IMR-90 (cell line): ENCODE results near the gene FAM120A. TPM values are rescaled to one million over a fixed set of nuclear protein-coding genes. Genes with fewer than 3 reads are reported as not detected.

Experiments used
- ATAC-seq: fragments of 200-7000 bp; cut with Tn5 transposase; 2 replicates; pipeline ENCODE4 v1.9.1; 2020; ENCODE audit warnings: low read depth, mild to moderate bottlenecking, moderate library complexity
- BruUV-seq: library from RNA; stranded (reverse); fragments of 400-500 nt; replicated peaks from 2 replicates; lab custom pipeline; 2021; lab: Mats Ljungman, UMichigan
- CTCF ChIA-PET: fragments of 300-600 bp; formaldehyde crosslinking; extraction: SDS; loops from one replicate; lab custom pipeline; 2021; ENCODE audit warnings: antibody characterized with exemption; lab: Yijun Ruan, JAX
- POLR2A ChIA-PET: fragments of 300-600 bp; sonication (Branson Sonifier 250); formaldehyde crosslinking; loops from one replicate; lab custom pipeline; 2022; ENCODE audit warnings: antibody characterized with exemption; ENCODE audit not compliant: unreplicated experiment; lab: Charles Lee
- DNase-seq: peaks from one replicate; pipeline ENCODE4 v3.0.0; 2013
- H2AFZ ChIP-seq: replicated peaks from 2 replicates; pipeline ENCODE3; 2013; ENCODE audit warnings: low read length, mild to moderate bottlenecking; ENCODE audit not compliant: poor library complexity
- H2AK5ac ChIP-seq: 2 replicates; pipeline ENCODE4 v1.6.1; 2013; ENCODE audit warnings: low read depth, low read length, inconsistent platforms
- H2AK9ac ChIP-seq: replicated peaks from 2 replicates; pipeline ENCODE3; 2013; ENCODE audit warnings: mild to moderate bottlenecking, low read depth, low read length, moderate library complexity; ENCODE audit not compliant: poor library complexity
- H2BK120ac ChIP-seq: 2 replicates; pipeline ENCODE4 v1.6.1; 2013; ENCODE audit warnings: low read depth, low read length, inconsistent platforms
- H2BK15ac ChIP-seq: 3 replicates; pipeline ENCODE4 v1.6.1; 2013; ENCODE audit warnings: low read depth, low read length, inconsistent platforms
- H2BK20ac ChIP-seq: 2 replicates; pipeline ENCODE4 v1.6.1; 2013; ENCODE audit warnings: low read depth, mild to moderate bottlenecking, inconsistent platforms, low read length, moderate library complexity
- H2BK5ac ChIP-seq: 2 replicates; pipeline ENCODE4 v1.6.1; 2013; ENCODE audit warnings: mild to moderate bottlenecking, low read depth, low read length, inconsistent platforms; ENCODE audit not compliant: poor library complexity, severe bottlenecking
- H3K14ac ChIP-seq: replicated peaks from 2 replicates; pipeline ENCODE4 v1.6.1; 2013; ENCODE audit warnings: low read depth, low read length, inconsistent platforms
- H3K18ac ChIP-seq: 2 replicates; pipeline ENCODE4 v1.6.1; 2013; ENCODE audit warnings: low read depth, low read length, control low read depth
- H3K23ac ChIP-seq: 2 replicates; pipeline ENCODE4 v1.6.1; 2013; ENCODE audit warnings: low read depth, low read length, inconsistent platforms
- H3K27ac ChIP-seq: 2 replicates; pipeline ENCODE4 v1.5.1; 2013; ENCODE audit warnings: mild to moderate bottlenecking, control low read depth, low read length; ENCODE audit not compliant: insufficient read depth
- H3K27me3 ChIP-seq: 2 replicates; pipeline ENCODE4 v1.6.1; 2013; ENCODE audit warnings: low read length; ENCODE audit not compliant: control insufficient read depth, insufficient read depth
- H3K36me3 ChIP-seq: 2 replicates; pipeline ENCODE4 v1.6.1; 2013; ENCODE audit warnings: low read length, mixed read lengths; ENCODE audit not compliant: control insufficient read depth, insufficient read depth
- H3K4ac ChIP-seq: 2 replicates; pipeline ENCODE4 v1.6.1; 2013; ENCODE audit warnings: low read depth, low read length, inconsistent platforms
- H3K4me1 ChIP-seq: 2 replicates; pipeline ENCODE4 v1.6.1; 2013; ENCODE audit warnings: low read length, mixed read lengths; ENCODE audit not compliant: control insufficient read depth, insufficient read depth
- H3K4me2 ChIP-seq: 2 replicates; pipeline ENCODE4 v1.6.1; 2013; ENCODE audit warnings: low read depth, mild to moderate bottlenecking, control low read depth, low read length, moderate library complexity
- H3K4me3 ChIP-seq: 2 replicates; pipeline ENCODE4 v1.5.1; 2013; ENCODE audit warnings: low read depth, mild to moderate bottlenecking, control low read depth, low read length, moderate library complexity; ENCODE audit not compliant: insufficient read depth
- H3K56ac ChIP-seq: 2 replicates; pipeline ENCODE4 v1.6.1; 2013; ENCODE audit warnings: low read length, inconsistent platforms; ENCODE audit not compliant: insufficient read depth; ENCODE audit errors: extremely low read depth
- H3K79me1 ChIP-seq, 2 experiments: 2 replicates each; pipeline ENCODE4 v1.6.1; 2013; ENCODE audit warnings: low read length in 2 of 2, inconsistent platforms in 1 of 2, low read depth in 1 of 2
- H3K9ac ChIP-seq: 2 replicates; pipeline ENCODE4 v1.6.1; 2013; ENCODE audit warnings: low read depth, low read length, control low read depth
- H3K9me1 ChIP-seq: 2 replicates; pipeline ENCODE4 v1.6.1; 2013; ENCODE audit warnings: low read length, inconsistent platforms; ENCODE audit not compliant: insufficient read depth
- H3K9me3 ChIP-seq: 2 replicates; pipeline ENCODE4 v1.6.1; 2013; ENCODE audit warnings: low read length; ENCODE audit not compliant: control insufficient read depth, insufficient read depth
- H4K20me1 ChIP-seq: 2 replicates; pipeline ENCODE4 v1.6.1; 2013; ENCODE audit warnings: low read length, inconsistent platforms; ENCODE audit not compliant: insufficient read depth
- H4K5ac ChIP-seq: 2 replicates; pipeline ENCODE4 v1.6.1; 2013; ENCODE audit warnings: mild to moderate bottlenecking, low read depth, low read length, control low read depth
- H4K8ac ChIP-seq, 2 experiments: 2 replicates each; pipeline ENCODE4 v1.6.1; 2013; ENCODE audit warnings: low read depth in 2 of 2, low read length in 2 of 2, control low read depth in 1 of 2, inconsistent platforms in 1 of 2
- H4K91ac ChIP-seq: 2 replicates; pipeline ENCODE4 v1.6.1; 2013; ENCODE audit warnings: low read depth, low read length, inconsistent platforms; ENCODE audit not compliant: insufficient read depth
- CHD1 ChIP-seq: IDR thresholded peaks from 2 replicates; pipeline ENCODE4 v1.6.1; 2012; ENCODE audit warnings: low read depth, low read length, improper control_type of control experiment
- MAFK ChIP-seq: IDR thresholded peaks from 2 replicates; pipeline ENCODE4 v1.6.1; 2012; ENCODE audit warnings: low read depth, low read length, improper control_type of control experiment
- MAZ ChIP-seq: IDR thresholded peaks from 2 replicates; pipeline ENCODE4 v1.6.1; 2012; ENCODE audit warnings: low read depth, mild to moderate bottlenecking, low read length, improper control_type of control experiment, moderate library complexity, borderline replicate concordance
- MXI1 ChIP-seq: IDR thresholded peaks from 2 replicates; pipeline ENCODE4 v1.6.1; 2012; ENCODE audit warnings: low read depth, mild to moderate bottlenecking, low read length, moderate library complexity, borderline replicate concordance
- NFE2L2 ChIP-seq: fragments of 150-350 bp; IDR thresholded peaks from 2 replicates; pipeline ENCODE4 v1.6.1; 2016; ENCODE audit warnings: low read depth, mild to moderate bottlenecking, low read length
- RCOR1 ChIP-seq: IDR thresholded peaks from 2 replicates; pipeline ENCODE4 v1.6.1; 2012; ENCODE audit warnings: mild to moderate bottlenecking, low read length, improper control_type of control experiment; ENCODE audit not compliant: insufficient replicate concordance
- RFX5 ChIP-seq: IDR thresholded peaks from 2 replicates; pipeline ENCODE4 v1.8.0; 2012; ENCODE audit warnings: low read depth, mild to moderate bottlenecking, low read length, moderate library complexity
- SMC3 ChIP-seq: fragments of 150-350 bp; IDR thresholded peaks from 2 replicates; pipeline ENCODE4 v1.6.1; 2016; ENCODE audit warnings: low read depth, mild to moderate bottlenecking, antibody characterized with exemption, low read length, moderate library complexity
- WGBS, 2 experiments: methylation state at CpG; one replicate each; pipeline versions ENCODE4 v1.1.5 to v1.1.7; 2013; ENCODE audit warnings: missing lambda C conversion rate in 2 of 2; ENCODE audit not compliant: insufficient read length in 1 of 2; ENCODE audit errors: extremely low coverage in 2 of 2; 5-methylcytosine and 5-hydroxymethylcytosine counted together
- dilution Hi-C: fragments of 300-500 bp; cut with HindIII; formaldehyde crosslinking; loops from one replicate; pipeline ENCODE4 v1.14.3; 2018; ENCODE audit warnings: low sequenced_read_pairs; ENCODE audit not compliant: unreplicated experiment
- in situ Hi-C: fragments of 300-500 bp; cut with MboI; formaldehyde crosslinking; loops from 3 replicates; pipeline ENCODE4 v1.14.3; 2019; ENCODE audit warnings: low sequenced_read_pairs, inconsistent platforms, mixed read lengths
- intact Hi-C: fragments of 100-400 bp; cut with micrococcal nuclease; formaldehyde crosslinking; loops from 2 replicates; pipeline ENCODE4 v1.10.0; 2022
- polyA plus RNA-seq, 3 experiments: library from polyadenylated mRNA; depleted of rRNA; stranded (reverse); fragments of >200 nt; gene quantifications; 2 replicates each; pipeline ENCODE4 v1.2.3, GENCODE V29; 2012; ENCODE audit warnings: low replicate concordance in 1 of 3
- total RNA-seq: library from RNA; depleted of rRNA; stranded (reverse); fragments of >200 nt; gene quantifications from 2 replicates; pipeline ENCODE4 v1.2.3, GENCODE V29; 2012
- TF ChIP-seq, protein P1 (sequence below): fragments of 150-350 bp; IDR thresholded peaks from 2 replicates; pipeline ENCODE4 v1.6.1; 2017; ENCODE audit warnings: mild to moderate bottlenecking, antibody characterized with exemption, low read length, low read depth

FAM120A gene
- total and polyA plus RNA-seq, 2 of the 4 experiments (the other 2 are of a cell fraction), result 61.6 to 75.1 TPM

DNA sequence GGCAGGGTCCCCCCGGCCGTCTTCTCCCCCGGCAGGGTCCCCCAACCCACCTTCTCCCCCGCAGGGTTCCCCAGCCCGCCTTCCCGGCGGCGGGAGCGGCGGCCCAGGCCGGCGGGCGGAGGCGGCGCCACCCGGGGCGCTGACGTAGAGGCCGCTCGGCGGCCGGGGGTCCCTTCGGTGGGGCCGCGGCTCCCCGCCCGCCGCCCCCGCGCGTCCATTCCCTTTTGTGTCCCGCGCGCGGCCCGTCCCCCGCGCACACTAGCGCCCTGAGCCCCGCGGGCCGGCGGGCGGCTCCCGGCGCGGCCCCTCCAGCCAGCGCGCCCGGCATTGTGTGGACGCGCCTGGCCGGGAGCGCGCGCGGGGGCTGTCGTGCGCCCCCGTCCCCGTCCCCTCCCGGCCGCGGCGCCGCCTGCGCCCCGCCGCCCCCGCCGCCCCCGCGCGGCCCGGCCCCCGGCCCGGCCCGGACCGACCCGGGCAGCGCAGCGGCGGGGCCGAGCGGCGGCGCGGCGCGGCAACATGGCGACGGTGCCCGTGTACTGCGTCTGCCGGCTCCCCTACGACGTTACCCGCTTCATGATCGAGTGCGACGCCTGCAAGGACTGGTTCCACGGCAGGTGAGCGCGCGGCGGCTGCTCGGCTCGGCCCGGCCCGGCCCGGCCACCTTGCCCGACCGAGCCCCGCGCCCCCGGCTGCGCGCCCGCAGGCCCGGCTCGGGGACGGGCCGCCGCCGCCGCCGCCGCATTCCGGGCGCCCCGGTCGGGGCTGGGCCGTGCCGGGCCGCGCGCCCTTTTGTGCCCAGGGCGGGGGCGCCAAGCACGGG lies 125.0 kb downstream of the FAM120A start, which contains the start of gene PHF2 (continued):
- no peak for TF ChIP-seq MXI1
- no peak for TF ChIP-seq MAZ

DNA sequence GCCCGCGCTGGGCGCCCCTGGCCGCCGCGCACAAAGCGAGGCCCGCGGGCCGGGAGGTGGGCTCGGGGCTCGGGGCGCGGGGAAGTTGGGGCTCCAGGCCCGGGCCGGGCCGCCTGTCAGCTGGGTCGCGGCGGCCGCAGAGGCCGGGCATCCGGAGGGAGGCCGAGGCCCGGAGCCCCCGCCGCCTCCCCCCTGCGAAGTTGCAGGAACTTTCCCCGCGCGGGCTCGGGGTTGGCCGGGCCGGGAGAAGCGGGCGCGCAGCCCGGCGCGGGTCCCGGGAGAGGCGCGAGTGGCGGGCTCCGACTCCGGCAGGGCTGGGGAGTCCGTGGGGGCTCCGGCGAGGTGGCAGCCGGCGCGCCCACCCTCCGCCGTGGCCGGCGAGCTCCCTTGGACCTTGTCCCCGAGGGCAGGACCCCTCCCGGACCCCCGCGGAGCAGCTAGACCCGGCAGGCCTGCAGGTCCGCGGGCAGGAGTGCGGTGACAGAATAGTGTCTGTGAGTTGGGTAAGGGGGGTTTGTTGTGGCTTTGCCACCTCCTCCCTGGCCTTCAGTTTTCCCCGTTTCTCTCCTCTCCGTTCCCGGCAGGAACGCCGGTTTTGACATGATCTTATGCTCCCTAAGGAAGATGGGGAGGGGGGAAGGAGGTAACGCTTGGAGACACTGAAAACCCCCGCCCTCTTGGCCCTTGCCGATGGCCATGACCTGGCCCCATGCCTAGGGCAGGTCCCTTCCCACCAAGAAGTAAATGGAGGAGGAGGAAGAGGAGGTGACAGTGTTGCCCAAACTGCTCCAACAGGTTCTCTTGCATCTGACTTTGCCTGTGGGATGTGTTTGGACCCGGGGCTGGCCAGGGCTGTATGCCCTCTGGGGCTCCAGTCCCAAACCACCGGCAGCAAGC lies 125.8 kb downstream of the FAM120A start:
- peak overlapping the region; percentile 96 for H3K23ac ChIP-seq
- peaks cover 45% of the 10 kb centered on the region for H4K20me1 ChIP-seq
- H2BK120ac ChIP-seq, result no peak overlapping the region
- peak overlapping the region; percentile 96 for H2AFZ ChIP-seq
- POLR2A ChIA-PET, result no interaction called here
- H2BK5ac ChIP-seq, result no peak overlapping the region
- peak overlapping the region; percentile 13 for H3K27ac ChIP-seq
- H4K5ac ChIP-seq, result 0 out of 2 replicates have a peak overlapping the region, but pooled peaks have one; percentile 8
- H3K36me3 ChIP-seq, result no peaks in the 10 kb centered on the region
- in situ Hi-C loops (no loop called here), intact Hi-C loops (loop anchor here (5.0 kb wide), 1 partner anchor 90 kb away; no protein-coding TSS in a partner anchor), dilution Hi-C loops (no loop called here)
- H3K9ac ChIP-seq, result peak overlapping the region; percentile 87
- peak overlapping the region; percentile 16 to 82; a peak in 3 of 4 replicates for H4K8ac ChIP-seq
- peak overlapping the region; percentile 89 for H3K14ac ChIP-seq
- CTCF ChIA-PET, result no interaction called here
- H3K4ac ChIP-seq, result peak overlapping the region; percentile 72
- no TSS peak for BruUV-seq
- H2AK5ac ChIP-seq, result peak overlapping the region; percentile 84
- TF ChIP-seq, protein P1, sequence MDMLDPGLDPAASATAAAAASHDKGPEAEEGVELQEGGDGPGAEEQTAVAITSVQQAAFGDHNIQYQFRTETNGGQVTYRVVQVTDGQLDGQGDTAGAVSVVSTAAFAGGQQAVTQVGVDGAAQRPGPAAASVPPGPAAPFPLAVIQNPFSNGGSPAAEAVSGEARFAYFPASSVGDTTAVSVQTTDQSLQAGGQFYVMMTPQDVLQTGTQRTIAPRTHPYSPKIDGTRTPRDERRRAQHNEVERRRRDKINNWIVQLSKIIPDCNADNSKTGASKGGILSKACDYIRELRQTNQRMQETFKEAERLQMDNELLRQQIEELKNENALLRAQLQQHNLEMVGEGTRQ, result no peak
- TF ChIP-seq NFE2L2 (no peak), MAFK (no peak), SMC3 (no peak), RFX5 (no peak), CHD1 (no peak), RCOR1 (no peak)
- H3K9me1 ChIP-seq, result peaks cover 18% of the 10 kb centered on the region
- no peak overlapping the region for H2BK20ac ChIP-seq
- peaks cover 29 to 73% of the 10 kb centered on the region in 2 experiments for H3K79me1 ChIP-seq
- H4K91ac ChIP-seq, result peak overlapping the region; percentile 14
- no peak overlapping the region for H2BK15ac ChIP-seq
- no peaks in the 10 kb centered on the region for H3K27me3 ChIP-seq
- H3K56ac ChIP-seq, result peak overlapping the region; percentile 49; the same call in 1 of the 2 replicates
- DNase-seq, result no peak
- peak overlapping the region; percentile 56 for H2AK9ac ChIP-seq
- H3K4me3 ChIP-seq, result peak overlapping the region; percentile 52
- H3K18ac ChIP-seq, result no peak overlapping the region
- peak overlapping the region; percentile 98 for H3K4me2 ChIP-seq
- H3K9me3 ChIP-seq, result no peaks in the 10 kb centered on the region
- WGBS, 2 experiments, result 2% methylated on average over 10 of the region's 74 CpGs; no CpG with 5 or more reads in 1 of the 2 experiments
- peaks cover 26% of the 10 kb centered on the region for H3K4me1 ChIP-seq
- ATAC-seq, result peak; percentile 10
